PFSK-1 (cell line): Measurements from ENCODE around the gene CENPP.

Experiments used
- FOXP2 ChIP-seq: optimal IDR thresholded peaks from 2 replicates; pipeline ENCODE3; 2011; ENCODE audit warnings: borderline replicate concordance, control low read depth, inconsistent platforms; ENCODE audit not compliant: insufficient read depth; ENCODE audit errors: extremely low read length, extremely low read depth
- POLR2AphosphoS5 ChIP-seq: IDR thresholded peaks from 2 replicates; pipeline ENCODE4 v1.6.1; 2012; ENCODE audit warnings: low read depth, mild to moderate bottlenecking, control low read depth, low read length, moderate library complexity
- REST ChIP-seq, 2 experiments: IDR thresholded peaks; 2 replicates each; pipeline versions ENCODE4 v1.6.1 to v1.8.0; 2011 to 2012; ENCODE audit warnings: low read depth in 2 of 2, low read length in 2 of 2, control low read depth in 1 of 2, inconsistent platforms in 1 of 2, mild to moderate bottlenecking in 1 of 2, moderate library complexity in 1 of 2; ENCODE audit not compliant: insufficient read depth in 1 of 2
- SIN3A ChIP-seq: IDR thresholded peaks from 2 replicates; pipeline ENCODE4 v1.6.1; 2012; ENCODE audit warnings: mild to moderate bottlenecking, low read length, moderate library complexity, borderline replicate concordance; ENCODE audit not compliant: insufficient read depth
- TAF1 ChIP-seq: IDR thresholded peaks from 2 replicates; pipeline ENCODE4 v1.6.1; 2012; ENCODE audit warnings: low read length, control low read depth, borderline replicate concordance; ENCODE audit not compliant: insufficient read depth

CENPP gene

GRCh38 chr9:92661127-92661526, 335.4 kb downstream of the CENPP start:
- no peak for TF ChIP-seq POLR2AphosphoS5
- TF ChIP-seq TAF1, result no peak
- no peak for TF ChIP-seq SIN3A
- no peak for TF ChIP-seq REST (IDR thresholded peaks at IDR 0.05; ENCODE audit: insufficient read depth in 1 of 2, low read depth in 2 of 2, low read length in 2 of 2)
- TF ChIP-seq FOXP2, result no peak

- TF ChIP-seq REST (IDR thresholded peaks at IDR 0.05; ENCODE audit: insufficient read depth in 1 of 2, low read depth in 2 of 2, low read length in 2 of 2), result no peak
- no peak for TF ChIP-seq SIN3A
- TF ChIP-seq TAF1, result no peak
- TF ChIP-seq FOXP2, result no peak
- TF ChIP-seq POLR2AphosphoS5, result no peak
Measured at GRCh38 chr9:92661743-92662142, 336.0 kb downstream of the CENPP start.

- TF ChIP-seq FOXP2 (no peak), TAF1 (no peak), REST (IDR thresholded peaks at IDR 0.05; ENCODE audit: insufficient read depth in 1 of 2, low read depth in 2 of 2, low read length in 2 of 2) (no peak), SIN3A (no peak), POLR2AphosphoS5 (no peak)
Measured at GRCh38 chr9:92663126-92663525, 337.4 kb downstream of the CENPP start.

- no peak for TF ChIP-seq FOXP2
- no peak for TF ChIP-seq SIN3A
- TF ChIP-seq POLR2AphosphoS5, result no peak
- TF ChIP-seq REST (IDR thresholded peaks at IDR 0.05; ENCODE audit: insufficient read depth in 1 of 2, low read depth in 2 of 2, low read length in 2 of 2), result no peak
Measured at GRCh38 chr9:92663951-92664350, 338.2 kb downstream of the CENPP start.

GRCh38 chr9:92664394-92665152, 338.8 kb downstream of the CENPP start:
- TF ChIP-seq SIN3A (no peak), REST (IDR thresholded peaks at IDR 0.05; ENCODE audit: insufficient read depth in 1 of 2, low read depth in 2 of 2, low read length in 2 of 2) (no peak), FOXP2 (peak; percentile 15)
